ENCODE measurements around the gene TTLL9. TPM values are rescaled to one million over a fixed set of nuclear protein-coding genes. Genes with fewer than 3 reads are reported as not detected.

TTLL9 gene
- total RNA-seq, 5 donors from 2014 or later (not counting 1 experiment from before 2014, with no cell fraction given): 0.16 TPM; not detected in 4

GRCh38 chr20:31863296-31864085 lies 6.9 kb upstream of the TTLL9 start:
- ATAC-seq (replicated peaks in 1 of 4) (no peak), DNase-seq (peak in 1 of 35 experiments; percentile 12)
- POLR2A ChIA-PET: no interaction called here
- CTCF ChIA-PET: interaction anchor here in 1 of 2 donors (1.6 kb wide), 1 partner anchor 11 kb away, joined by 6 read pairs; no protein-coding TSS in a partner anchor
- Mint-ChIP-seq H3K4me3 (no peak overlapping the region), H3K27ac (no peak overlapping the region), H3K4me1 (peaks cover 11 to 15% (median 12%) of the 10 kb centered on the region in 3 donors), H3K36me3 (no peaks in the 10 kb centered on the region), H3K9me3 (no peaks in the 10 kb centered on the region), H3K27me3 (peaks cover under 1 to 30% of the 10 kb centered on the region in 2 donors)
- Histone ChIP-seq H3K27me3 (replicated peaks in 1 of 2; ENCODE audit: control insufficient read depth in 2 of 2, extremely low read depth in 1 of 2, insufficient read depth in 2 of 2, low read length in 1 of 2) (peaks cover 0 to 37% of the 10 kb centered on the region in 2 experiments), H3K9me3 (no peaks in the 10 kb centered on the region), H3K4me3 (ENCODE audit: control insufficient read depth in 1 of 2, extremely low read depth in 1 of 2, low read length in 1 of 2) (no peak overlapping the region), H3K27ac (ENCODE audit: low read length) (no peak overlapping the region), H3K36me3 (ENCODE audit: control insufficient read depth in 2 of 2, extremely low read depth in 1 of 2, insufficient read depth in 1 of 2, low read length in 1 of 2) (no peaks in the 10 kb centered on the region), H3K4me1 (ENCODE audit: control insufficient read depth in 1 of 2, extremely low read depth in 1 of 2, insufficient read depth in 2 of 2, low read length in 2 of 2) (peaks cover 3 to 14% of the 10 kb centered on the region in 2 experiments)
- 89% methylated on average over 2 of the region's 9 CpGs for WGBS (ENCODE audit: insufficient coverage)

GRCh38 chr20:31864521-31865400 lies 5.7 kb upstream of the TTLL9 start:
- no peak for ATAC-seq (replicated peaks in 1 of 4)
- CTCF ChIA-PET: interaction anchor here in 1 of 2 donors (1.6 kb wide), 1 partner anchor 12 kb away, joined by 6 read pairs; no protein-coding TSS in a partner anchor
- H3K4me1 ChIP-seq (ENCODE audit: control insufficient read depth in 1 of 2, extremely low read depth in 1 of 2, insufficient read depth in 2 of 2, low read length in 2 of 2): peaks cover 3 to 18% of the 10 kb centered on the region in 2 experiments
- Mint-ChIP-seq H3K27ac (no peak overlapping the region), H3K9me3 (no peaks in the 10 kb centered on the region), H3K27me3 (peaks cover 11 to 31% of the 10 kb centered on the region in 2 donors), H3K4me1 (peaks cover 12 to 24% (median 16%) of the 10 kb centered on the region in 3 donors), H3K36me3 (no peaks in the 10 kb centered on the region), H3K4me3 (no peak overlapping the region)
- peaks cover 0 to 37% of the 10 kb centered on the region in 2 experiments for H3K27me3 ChIP-seq (replicated peaks in 1 of 2; ENCODE audit: control insufficient read depth in 2 of 2, extremely low read depth in 1 of 2, insufficient read depth in 2 of 2, low read length in 1 of 2)
- 89% methylated on average over 9 of the region's 12 CpGs for WGBS (ENCODE audit: insufficient coverage)
- H3K36me3 ChIP-seq (ENCODE audit: control insufficient read depth in 2 of 2, extremely low read depth in 1 of 2, insufficient read depth in 1 of 2, low read length in 1 of 2): no peaks in the 10 kb centered on the region
- H3K9me3 ChIP-seq: no peaks in the 10 kb centered on the region
- H3K4me3 ChIP-seq (ENCODE audit: control insufficient read depth in 1 of 2, extremely low read depth in 1 of 2, low read length in 1 of 2): no peak overlapping the region
- POLR2A ChIA-PET: no interaction called here
- no peak overlapping the region for H3K27ac ChIP-seq (ENCODE audit: low read length)
- no peak for DNase-seq

GRCh38 chr20:31866221-31866620 lies 4.2 kb upstream of the TTLL9 start:
- Histone ChIP-seq H3K36me3 (ENCODE audit: control insufficient read depth in 2 of 2, extremely low read depth in 1 of 2, insufficient read depth in 1 of 2, low read length in 1 of 2) (no peaks in the 10 kb centered on the region), H3K9me3 (no peaks in the 10 kb centered on the region), H3K4me3 (ENCODE audit: control insufficient read depth in 1 of 2, extremely low read depth in 1 of 2, low read length in 1 of 2) (no peak overlapping the region), H3K4me1 (ENCODE audit: control insufficient read depth in 1 of 2, extremely low read depth in 1 of 2, insufficient read depth in 2 of 2, low read length in 2 of 2) (peaks cover 0 to 18% of the 10 kb centered on the region in 2 experiments), H3K27me3 (replicated peaks in 1 of 2; ENCODE audit: control insufficient read depth in 2 of 2, extremely low read depth in 1 of 2, insufficient read depth in 2 of 2, low read length in 1 of 2) (peaks cover 0 to 35% of the 10 kb centered on the region in 2 experiments), H3K27ac (ENCODE audit: low read length) (no peak overlapping the region)
- Mint-ChIP-seq H3K4me3 (no peak overlapping the region), H3K27me3 (peaks cover 20 to 31% of the 10 kb centered on the region in 2 donors), H3K27ac (no peak overlapping the region), H3K9me3 (no peaks in the 10 kb centered on the region), H3K4me1 (peaks cover 11 to 24% (median 19%) of the 10 kb centered on the region in 3 donors), H3K36me3 (no peaks in the 10 kb centered on the region)
- CTCF ChIA-PET: no interaction called here
- no peak for ATAC-seq (replicated peaks in 1 of 4)
- WGBS (ENCODE audit: insufficient coverage): 73% methylated on average over 2 of the region's 3 CpGs
- DNase-seq: no peak
- POLR2A ChIA-PET: no interaction called here

GRCh38 chr20:31868853-31869672 lies 1.4 kb upstream of the TTLL9 start:
- Mint-ChIP-seq H3K36me3 (no peaks in the 10 kb centered on the region), H3K4me1 (peaks cover 8 to 19% (median 14%) of the 10 kb centered on the region in 3 donors), H3K27ac (no peak overlapping the region), H3K9me3 (no peaks in the 10 kb centered on the region), H3K4me3 (peak overlapping the region; percentile 81 to 92 (median 83)), H3K27me3 (peaks cover 31 to 43% of the 10 kb centered on the region in 2 donors)
- Histone ChIP-seq H3K4me1 (ENCODE audit: control insufficient read depth in 1 of 2, extremely low read depth in 1 of 2, insufficient read depth in 2 of 2, low read length in 2 of 2) (peaks cover 0 to 15% of the 10 kb centered on the region in 2 experiments), H3K27me3 (replicated peaks in 1 of 2; ENCODE audit: control insufficient read depth in 2 of 2, extremely low read depth in 1 of 2, insufficient read depth in 2 of 2, low read length in 1 of 2) (peaks cover 0 to 44% of the 10 kb centered on the region in 2 experiments), H3K36me3 (ENCODE audit: control insufficient read depth in 2 of 2, extremely low read depth in 1 of 2, insufficient read depth in 1 of 2, low read length in 1 of 2) (no peaks in the 10 kb centered on the region), H3K9me3 (no peaks in the 10 kb centered on the region), H3K4me3 (ENCODE audit: control insufficient read depth in 1 of 2, extremely low read depth in 1 of 2, low read length in 1 of 2) (no peak overlapping the region), H3K27ac (ENCODE audit: low read length) (no peak overlapping the region)
- 82% methylated on average over 6 of the region's 12 CpGs for WGBS (ENCODE audit: insufficient coverage)
- DNase-seq: no peak
- POLR2A ChIA-PET: no interaction called here
- CTCF ChIA-PET: no interaction called here
- no peak for ATAC-seq (replicated peaks in 1 of 4)

GRCh38 chr20:31869673-31869941 lies 827 bp upstream of the TTLL9 start:
- Histone ChIP-seq H3K36me3 (ENCODE audit: control insufficient read depth in 2 of 2, extremely low read depth in 1 of 2, insufficient read depth in 1 of 2, low read length in 1 of 2) (no peaks in the 10 kb centered on the region), H3K4me3 (ENCODE audit: control insufficient read depth in 1 of 2, extremely low read depth in 1 of 2, low read length in 1 of 2) (peak overlapping the region; percentile 30 to 58), H3K9me3 (no peaks in the 10 kb centered on the region), H3K4me1 (ENCODE audit: control insufficient read depth in 1 of 2, extremely low read depth in 1 of 2, insufficient read depth in 2 of 2, low read length in 2 of 2) (peaks cover 0 to 15% of the 10 kb centered on the region in 2 experiments), H3K27ac (ENCODE audit: low read length) (no peak overlapping the region), H3K27me3 (replicated peaks in 1 of 2; ENCODE audit: control insufficient read depth in 2 of 2, extremely low read depth in 1 of 2, insufficient read depth in 2 of 2, low read length in 1 of 2) (peaks cover 0 to 44% of the 10 kb centered on the region in 2 experiments)
- ChIA-PET CTCF (no interaction called here), POLR2A (no interaction called here)
- peaks cover 31 to 43% of the 10 kb centered on the region in 2 donors for H3K27me3 Mint-ChIP-seq
- no peak for DNase-seq
- peaks cover 8 to 19% (median 14%) of the 10 kb centered on the region in 3 donors for H3K4me1 Mint-ChIP-seq
- ATAC-seq (replicated peaks in 1 of 4): no peak
- peak overlapping the region; percentile 81 to 92 (median 83) for H3K4me3 Mint-ChIP-seq
- WGBS (ENCODE audit: insufficient coverage): 13% methylated on average over 1 of the region's 1 CpG
- no peak overlapping the region for H3K27ac Mint-ChIP-seq
- H3K36me3 Mint-ChIP-seq: no peaks in the 10 kb centered on the region
- no peaks in the 10 kb centered on the region for H3K9me3 Mint-ChIP-seq

Measured in T-cell (primary cell).